Right lobe of liver (tissue), 6 donors: Measurements from ENCODE around the gene CDH4. TPM values are rescaled to one million over a fixed set of nuclear protein-coding genes. Genes with fewer than 3 reads are reported as not detected.

Source experiments
- ATAC-seq, 4 donors: fragments of 200-7000 bp; cut with Tn5 transposase; one replicate each; pipeline ENCODE4 v1.9.1; 2020; ENCODE audit warnings: mild to moderate bottlenecking in 4 of 4, moderate library complexity in 4 of 4
- DNase-seq, 3 donors: peaks; one replicate each; pipeline ENCODE4 v3.0.0-alpha.2; 2020
- H3K27ac ChIP-seq, 3 donors: fragments of 200-600 bp; one replicate each; pipeline ENCODE4 v1.8.0; 2022
- H3K27me3 ChIP-seq, 2 donors: fragments of 200-600 bp; one replicate each; pipeline ENCODE4 v1.8.0; 2022
- H3K36me3 ChIP-seq, 4 donors: fragments of 200-600 bp; sonication (generic) in 1 of 4; one replicate each; pipeline versions ENCODE4 v1.5.1 to v1.8.0; 2017 to 2022; ENCODE audit warnings: control low read depth in 1 of 4
- H3K4me1 ChIP-seq, 4 donors: fragments of 200-600 bp; sonication (generic) in 1 of 4; one replicate each; pipeline versions ENCODE4 v1.5.1 to v1.8.0; 2017 to 2022; ENCODE audit warnings: control low read depth in 1 of 4
- H3K4me3 ChIP-seq, 3 donors: fragments of 200-600 bp; one replicate each; pipeline ENCODE4 v1.8.0; 2022
- H3K9me3 ChIP-seq, 4 donors: fragments of 200-600 bp; sonication (generic) in 1 of 4; one replicate each; pipeline versions ENCODE4 v1.5.1 to v1.8.0; 2017 to 2022; ENCODE audit warnings: control low read depth in 1 of 4
- CTCF ChIP-seq, 4 donors: fragments of 200-600 bp in 3 of 4; fragments of 450-650 bp in 1 of 4; IDR thresholded peaks; one replicate each; pipeline versions ENCODE4 v1.5.1 to v1.8.0; 2016 to 2022; ENCODE audit warnings: antibody characterized with exemption in 4 of 4, mild to moderate bottlenecking in 2 of 4
- POLR2A ChIP-seq: fragments of 450-650 bp; IDR thresholded peaks from one replicate; pipeline ENCODE4 v1.6.1; 2017; ENCODE audit warnings: antibody characterized with exemption, mild to moderate bottlenecking
- WGBS: methylation state at CpG from one replicate; pipeline ENCODE4 v1.1.6; 2018; ENCODE audit warnings: low coverage, low lambda C conversion rate; ENCODE audit not compliant: insufficient coverage; ENCODE audit errors: missing lambda C conversion rate; 5-methylcytosine and 5-hydroxymethylcytosine counted together
- intact Hi-C, 2 donors: fragments of 100-400 bp; cut with DNase I; formaldehyde crosslinking; loops; one replicate each; pipeline versions ENCODE4 v1.11.2 to v1.14.1; 2022
- total RNA-seq, 6 experiments: library from RNA; depleted of rRNA in 2 of 6; stranded (reverse); fragments of >200 nt in 2 of 6; fragmentation: NEBNext Ultra II Directional in 3 of 6; extraction: Animal tissue kit (Norgen Biotek cat#: 25700) in 3 of 6; gene quantifications; one replicate each; pipeline versions ENCODE4 v1.1.0 to v1.2.4, GENCODE V29; 2016 to 2023
- donor health status: DM: no; HTN: yes; CAD: no.
- donor health status: DM: no; HTN: no; CAD: no.
- donor health status: DM: no; HTN: no; CAD: no.
- donor health status: DM: no; HTN: yes; CAD: no.
- donor health status: DM: no; HTN: yes; CAD: no.

The CDH4 gene
- total RNA-seq, 6 experiments from 2014 or later = 0.02 to 0.14 (median 0.09) TPM; not detected in 3

GRCh38 chr20:61860260-61860987 lies 608.4 kb downstream of the CDH4 start:
- Histone ChIP-seq H3K27me3 (no peaks in the 10 kb centered on the region), H3K4me1 (no peaks in the 10 kb centered on the region), H3K36me3 (no peaks in the 10 kb centered on the region), H3K4me3 (no peak overlapping the region), H3K9me3 (no peaks in the 10 kb centered on the region), H3K27ac (no peak overlapping the region)
- ATAC-seq (no peak), DNase-seq (no peak)
- intact Hi-C loops = no loop called here
- no peak for TF ChIP-seq CTCF (IDR thresholded peaks at IDR 0.05)
- no peak for TF ChIP-seq POLR2A
- 42% methylated on average over 4 of the region's 8 CpGs for WGBS

- Histone ChIP-seq H3K27me3 (no peaks in the 10 kb centered on the region), H3K27ac (no peak overlapping the region), H3K4me1 (no peaks in the 10 kb centered on the region), H3K9me3 (no peaks in the 10 kb centered on the region), H3K36me3 (no peaks in the 10 kb centered on the region), H3K4me3 (no peak overlapping the region)
- intact Hi-C loops = no loop called here
- DNase-seq (no peak), ATAC-seq (no peak)
- TF ChIP-seq CTCF (IDR thresholded peaks at IDR 0.05) (no peak), POLR2A (no peak)
- WGBS = 72% methylated on average over 15 of the region's 33 CpGs
Observed at GRCh38 chr20:61861054-61861841, 609.2 kb downstream of the CDH4 start.

- Histone ChIP-seq H3K9me3 (no peaks in the 10 kb centered on the region), H3K36me3 (no peaks in the 10 kb centered on the region), H3K4me3 (no peak overlapping the region), H3K27ac (no peak overlapping the region), H3K4me1 (no peaks in the 10 kb centered on the region), H3K27me3 (no peaks in the 10 kb centered on the region)
- ATAC-seq (no peak), DNase-seq (no peak)
- TF ChIP-seq CTCF (IDR thresholded peaks at IDR 0.05) (no peak), POLR2A (no peak)
- no CpG with 5 or more reads among the region's 15 CpGs for WGBS
- intact Hi-C loops = no loop called here
Observed at GRCh38 chr20:61861858-61862257, 609.8 kb downstream of the CDH4 start.

GRCh38 chr20:61862881-61863280 lies 610.8 kb downstream of the CDH4 start:
- H3K27me3 ChIP-seq = no peaks in the 10 kb centered on the region
- H3K9me3 ChIP-seq = no peaks in the 10 kb centered on the region
- DNase-seq (no peak), ATAC-seq (no peak)
- H3K4me1 ChIP-seq = no peaks in the 10 kb centered on the region
- no peak for TF ChIP-seq CTCF (IDR thresholded peaks at IDR 0.05)
- TF ChIP-seq POLR2A = no peak
- H3K4me3 ChIP-seq = no peak overlapping the region
- WGBS = 66% methylated on average over 10 of the region's 13 CpGs
- no peak overlapping the region for H3K27ac ChIP-seq
- intact Hi-C loops = no loop called here
- no peaks in the 10 kb centered on the region for H3K36me3 ChIP-seq
